ENCODE results near the gene CPTP. TPM values are rescaled to one million over a fixed set of nuclear protein-coding genes. Genes with fewer than 3 reads are reported as not detected.
"Not testable (repeated sequence)": the region's sequence is repeated elsewhere in the genome, so short reads cannot be mapped to it uniquely, and the experiment has no call there.

Gene CPTP
- total RNA-seq, 1 donor from 2014 or later, result 44.3 TPM

GRCh38 chr1:1365875-1366698 lies 41.5 kb downstream of the CPTP start:
- no peak for TF ChIP-seq CTCF (IDR thresholded peaks at IDR 0.05; ENCODE audit: insufficient read depth, low read length, poor library complexity, severe bottlenecking)
- no peak overlapping the region for H3K4me3 ChIP-seq (ENCODE audit: low read depth, low read length)
- no peak for DNase-seq (ENCODE audit: low read depth)

DNA sequence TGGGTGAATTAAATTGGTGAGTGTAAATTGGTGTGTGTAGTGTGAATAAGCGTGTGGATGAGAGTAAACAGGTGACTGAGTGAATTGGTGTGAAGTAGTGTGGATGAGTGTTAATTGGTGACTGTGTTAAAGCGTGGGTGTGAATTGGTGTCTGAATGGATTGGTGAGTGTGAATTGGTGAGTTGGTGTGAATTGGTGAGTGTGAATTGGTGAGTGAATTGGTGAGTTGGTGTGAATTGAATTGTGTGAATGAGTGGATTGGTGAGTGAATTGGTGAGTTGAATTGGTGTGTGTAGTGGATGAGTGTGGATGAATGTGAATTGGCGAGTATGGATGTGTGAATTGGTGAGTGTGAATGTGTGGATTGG lies 42.1 kb downstream of the CPTP start:
- Histone ChIP-seq H3K36me3 (ENCODE audit: control insufficient read depth, insufficient read depth, low read length) (no peaks in the 10 kb centered on the region), H3K27me3 (ENCODE audit: control insufficient read depth, insufficient read depth, low read length) (no peaks in the 10 kb centered on the region), H3K4me3 (ENCODE audit: low read depth, low read length) (no peak overlapping the region)
- TF ChIP-seq CTCF (IDR thresholded peaks at IDR 0.05; ENCODE audit: insufficient read depth, low read length, poor library complexity, severe bottlenecking), result no peak
- DNase-seq (ENCODE audit: low read depth), result no peak

More at GRCh38 chr1:1365875-1366698, 41.5 kb downstream of the CPTP start:
- no peaks in the 10 kb centered on the region for H3K27me3 ChIP-seq (ENCODE audit: control insufficient read depth, insufficient read depth, low read length)
- no peaks in the 10 kb centered on the region for H3K36me3 ChIP-seq (ENCODE audit: control insufficient read depth, insufficient read depth, low read length)

DNA sequence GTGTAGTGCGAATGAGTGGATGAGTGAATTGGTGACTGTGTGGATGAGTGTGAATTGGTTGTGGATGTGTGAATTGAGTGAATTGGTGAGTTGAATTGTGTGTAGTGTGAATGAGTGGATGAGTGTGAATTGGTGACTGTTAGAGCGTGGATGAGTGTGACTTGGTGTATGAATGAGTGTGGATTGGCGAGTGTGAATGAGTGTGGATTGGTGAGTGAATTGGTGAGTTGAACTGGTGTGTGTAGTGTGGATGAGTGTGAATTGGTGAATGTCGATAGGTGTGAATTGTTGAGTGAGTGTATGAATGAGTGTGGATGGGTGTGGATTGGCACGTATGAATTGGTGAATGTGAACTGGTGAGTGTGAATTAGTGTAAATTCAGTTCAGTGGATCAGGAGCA lies 42.7 kb downstream of the CPTP start:
- DNase-seq (ENCODE audit: low read depth), result no peak
- TF ChIP-seq CTCF (IDR thresholded peaks at IDR 0.05; ENCODE audit: insufficient read depth, low read length, poor library complexity, severe bottlenecking), result no peak
- no peak overlapping the region for H3K4me3 ChIP-seq (ENCODE audit: low read depth, low read length)
- H3K27me3 ChIP-seq (ENCODE audit: control insufficient read depth, insufficient read depth, low read length), result no peaks in the 10 kb centered on the region
- no peaks in the 10 kb centered on the region for H3K36me3 ChIP-seq (ENCODE audit: control insufficient read depth, insufficient read depth, low read length)

DNA sequence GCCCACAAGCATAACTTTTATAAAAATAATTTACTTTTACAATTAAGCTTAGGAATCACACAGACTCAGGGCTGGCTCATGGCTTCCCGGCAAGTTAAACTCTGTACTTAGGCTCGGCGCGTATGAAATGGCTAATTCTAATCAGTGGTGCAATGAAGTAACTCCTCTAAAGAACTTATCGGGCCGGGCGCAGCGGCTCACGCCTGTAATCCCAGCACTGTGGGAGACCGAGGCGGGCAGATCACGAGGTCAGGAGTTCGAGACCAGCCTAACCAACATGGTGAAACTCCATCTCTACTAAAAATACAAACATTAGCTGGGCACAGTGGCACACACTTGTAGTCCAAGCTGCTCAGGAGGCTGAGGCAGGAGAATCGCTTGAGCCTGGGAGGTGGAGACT lies 45.5 kb downstream of the CPTP start:
- H3K27me3 ChIP-seq (ENCODE audit: control insufficient read depth, insufficient read depth, low read length); DNase-seq (ENCODE audit: low read depth); H3K4me3 ChIP-seq (ENCODE audit: low read depth, low read length); H3K36me3 ChIP-seq (ENCODE audit: control insufficient read depth, insufficient read depth, low read length): not testable (repeated sequence)

- no peak for TF ChIP-seq CTCF (IDR thresholded peaks at IDR 0.05; ENCODE audit: insufficient read depth, low read length, poor library complexity, severe bottlenecking)
- Histone ChIP-seq H3K27me3 (ENCODE audit: control insufficient read depth, insufficient read depth, low read length) (no peaks in the 10 kb centered on the region), H3K36me3 (ENCODE audit: control insufficient read depth, insufficient read depth, low read length) (no peaks in the 10 kb centered on the region), H3K4me3 (ENCODE audit: low read depth, low read length) (no peak overlapping the region)
- DNase-seq (ENCODE audit: low read depth), result no peak
These were observed 46.2 kb downstream of the CPTP start for GRCh38 chr1:1370771-1371300.

DNA sequence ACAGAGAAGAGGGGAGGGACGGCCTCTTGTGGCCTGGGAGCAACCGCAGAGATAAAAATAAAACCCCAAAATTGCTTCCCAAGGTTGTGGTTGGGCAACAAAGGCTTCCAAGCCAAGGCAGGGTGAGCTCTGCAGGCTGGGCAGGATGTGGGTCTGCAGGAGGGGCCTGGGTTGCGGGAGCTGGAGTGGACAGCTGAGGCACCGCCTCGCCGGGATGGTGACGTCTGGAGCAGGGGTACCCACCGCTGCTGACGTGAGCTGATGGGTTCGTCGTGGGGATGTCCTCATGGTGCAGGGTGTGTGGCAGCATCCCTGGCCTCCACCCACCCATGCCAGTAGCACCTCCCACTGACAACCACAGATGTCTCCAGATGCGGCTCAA lies 46.8 kb downstream of the CPTP start:
- Histone ChIP-seq H3K36me3 (ENCODE audit: control insufficient read depth, insufficient read depth, low read length) (no peaks in the 10 kb centered on the region), H3K4me3 (ENCODE audit: low read depth, low read length) (no peak overlapping the region), H3K27me3 (ENCODE audit: control insufficient read depth, insufficient read depth, low read length) (no peaks in the 10 kb centered on the region)
- no peak for TF ChIP-seq CTCF (IDR thresholded peaks at IDR 0.05; ENCODE audit: insufficient read depth, low read length, poor library complexity, severe bottlenecking)
- DNase-seq (ENCODE audit: low read depth), result no peak
